DND-41 (cell line): ENCODE measurements around the gene CCDC167.

Source experiments
- ATAC-seq: fragments of 200-7000 bp; cut with Tn5 transposase; 3 replicates; pipeline ENCODE4 v1.9.1; 2021; ENCODE audit warnings: low read depth; ENCODE audit not compliant: insufficient read depth
- DNase-seq: peaks from one replicate; pipeline ENCODE4 v3.0.0-alpha.2; 2020
- H2AFZ ChIP-seq: 2 replicates; pipeline ENCODE4 v1.6.0; 2012; ENCODE audit warnings: low read depth, low read length
- H3K27ac ChIP-seq: 2 replicates; pipeline ENCODE4 v1.5.1; 2012; ENCODE audit warnings: low read length, inconsistent platforms
- H3K27me3 ChIP-seq: fragments of 200-600 bp; sonication (generic); 2 replicates; pipeline ENCODE4 v1.6.0; 2012; ENCODE audit warnings: low read length, mild to moderate bottlenecking, inconsistent platforms; ENCODE audit not compliant: insufficient read depth, poor library complexity
- H3K36me3 ChIP-seq: 2 replicates; pipeline ENCODE4 v1.5.1; 2012; ENCODE audit warnings: low read length, inconsistent platforms; ENCODE audit not compliant: insufficient read depth
- H3K4me1 ChIP-seq: 2 replicates; pipeline ENCODE4 v1.5.1; 2012; ENCODE audit warnings: mild to moderate bottlenecking, low read length; ENCODE audit not compliant: insufficient read depth
- H3K4me2 ChIP-seq: 2 replicates; pipeline ENCODE4 v1.6.0; 2012; ENCODE audit warnings: mild to moderate bottlenecking, moderate library complexity, low read length, inconsistent platforms; ENCODE audit not compliant: insufficient read depth
- H3K4me3 ChIP-seq, 2 experiments: fragments of 200-600 bp in 1 of 2; shearing (Covaris generic) in 1 of 2; 2 replicates each; pipeline ENCODE4 v1.5.1; 2012 to 2016; ENCODE audit warnings: inconsistent platforms in 2 of 2, low read length in 2 of 2, mild to moderate bottlenecking in 2 of 2, low read depth in 1 of 2, moderate library complexity in 1 of 2
- H3K79me2 ChIP-seq: 2 replicates; pipeline ENCODE4 v1.6.0; 2012; ENCODE audit warnings: low read length, inconsistent platforms; ENCODE audit not compliant: insufficient read depth
- H3K9ac ChIP-seq: 2 replicates; pipeline ENCODE4 v1.6.0; 2012; ENCODE audit warnings: low read depth, mild to moderate bottlenecking, inconsistent platforms, low read length, moderate library complexity
- H3K9me3 ChIP-seq: 2 replicates; pipeline ENCODE4 v1.5.1; 2012; ENCODE audit warnings: low read length, moderate library complexity, mild to moderate bottlenecking, inconsistent platforms; ENCODE audit not compliant: insufficient read depth, severe bottlenecking
- H4K20me1 ChIP-seq: 2 replicates; pipeline ENCODE4 v1.6.0; 2012; ENCODE audit warnings: low read length; ENCODE audit not compliant: insufficient read depth
- CTCF ChIP-seq: IDR thresholded peaks from 2 replicates; pipeline ENCODE4 v1.5.1; 2012; ENCODE audit warnings: borderline replicate concordance, low read length, moderate library complexity, mild to moderate bottlenecking; ENCODE audit not compliant: poor library complexity, severe bottlenecking; ENCODE audit errors: extremely low read depth
- EZH2 ChIP-seq: IDR thresholded peaks from 3 replicates; pipeline ENCODE4 v1.6.1; 2012; ENCODE audit warnings: borderline replicate concordance, low read depth, mild to moderate bottlenecking, moderate library complexity, low read length, inconsistent platforms; ENCODE audit not compliant: severe bottlenecking

CCDC167 gene

GRCh38 chr6:37519461-37519860, 19.8 kb upstream of the CCDC167 start:
- Histone ChIP-seq H3K9me3 (no peaks in the 10 kb centered on the region), H3K27ac (no peak overlapping the region), H3K9ac (no peak overlapping the region), H3K36me3 (no peaks in the 10 kb centered on the region), H2AFZ (no peak overlapping the region), H3K4me3 (no peak overlapping the region), H3K79me2 (no peaks in the 10 kb centered on the region), H4K20me1 (0 out of 2 replicates have a peak, but pooled peaks cover 4% of the 10 kb centered on the region), H3K27me3 (no peaks in the 10 kb centered on the region), H3K4me1 (peaks cover 47% of the 10 kb centered on the region), H3K4me2 (no peak overlapping the region)
- DNase-seq (no peak), ATAC-seq (no peak)
- TF ChIP-seq CTCF (no peak), EZH2 (no peak)

GRCh38 chr6:37518116-37518515, 18.4 kb upstream of the CCDC167 start:
- H3K9ac ChIP-seq = no peak overlapping the region
- H3K27me3 ChIP-seq = no peaks in the 10 kb centered on the region
- no peak for ATAC-seq

GRCh38 chr6:37517411-37517812, 17.7 kb upstream of the CCDC167 start:
- peak; percentile 80 for DNase-seq
- H3K9ac ChIP-seq = peak overlapping the region; percentile 64
- no peaks in the 10 kb centered on the region for H3K9me3 ChIP-seq
- H2AFZ ChIP-seq = no peak overlapping the region; the same call in 1 of the 2 replicates
- H3K27me3 ChIP-seq = no peaks in the 10 kb centered on the region
- 0 out of 2 replicates have a peak, but pooled peaks cover 4% of the 10 kb centered on the region for H4K20me1 ChIP-seq
- H3K27ac ChIP-seq = peak overlapping the region; percentile 90
- peak; percentile 59 for ATAC-seq
- TF ChIP-seq CTCF (no peak), EZH2 (no peak)
- peak overlapping the region; percentile 81 for H3K4me2 ChIP-seq
- H3K4me3 ChIP-seq = peak overlapping the region in 1 of 2 experiments; percentile 56; a peak in 1 of 4 replicates
- H3K36me3 ChIP-seq = no peaks in the 10 kb centered on the region
- H3K79me2 ChIP-seq = no peaks in the 10 kb centered on the region
- H3K4me1 ChIP-seq = peaks cover 52% of the 10 kb centered on the region

More at GRCh38 chr6:37518116-37518515, 18.4 kb upstream of the CCDC167 start:
- Histone ChIP-seq H4K20me1 (0 out of 2 replicates have a peak, but pooled peaks cover 4% of the 10 kb centered on the region), H3K9me3 (no peaks in the 10 kb centered on the region), H3K4me2 (no peak overlapping the region), H3K27ac (no peak overlapping the region), H3K4me1 (peaks cover 52% of the 10 kb centered on the region), H2AFZ (no peak overlapping the region), H3K79me2 (no peaks in the 10 kb centered on the region), H3K4me3 (no peak overlapping the region), H3K36me3 (no peaks in the 10 kb centered on the region)
- TF ChIP-seq EZH2 (no peak), CTCF (no peak)
- DNase-seq = no peak

- DNase-seq = no peak
- no peaks in the 10 kb centered on the region for H3K9me3 ChIP-seq
- peak overlapping the region; percentile 81 for H3K4me2 ChIP-seq
- H3K9ac ChIP-seq = peak overlapping the region; percentile 64
- H2AFZ ChIP-seq = peak overlapping the region; percentile 70
- H3K27me3 ChIP-seq = no peaks in the 10 kb centered on the region
- no peaks in the 10 kb centered on the region for H3K79me2 ChIP-seq
- no peaks in the 10 kb centered on the region for H3K36me3 ChIP-seq
- H4K20me1 ChIP-seq = 0 out of 2 replicates have a peak, but pooled peaks cover 4% of the 10 kb centered on the region
- peaks cover 52% of the 10 kb centered on the region for H3K4me1 ChIP-seq
- peak overlapping the region in 1 of 2 experiments; percentile 56; a peak in 2 of 4 replicates for H3K4me3 ChIP-seq
- H3K27ac ChIP-seq = peak overlapping the region; percentile 90
- peak; percentile 1; the same call in 1 of the 3 replicates for ATAC-seq
- TF ChIP-seq EZH2 (no peak), CTCF (no peak)
Measured at GRCh38 chr6:37516920-37517405, 17.3 kb upstream of the CCDC167 start.
